Neural progenitor cell (in vitro differentiated cells): ENCODE results near the gene CSGALNACT2.

Experiments used
- CTCF ChIP-seq: fragments of 200-600 bp; sonication (generic); IDR thresholded peaks from 2 replicates; pipeline ENCODE4 v1.5.1; 2017; ENCODE audit warnings: antibody characterized with exemption, mild to moderate bottlenecking
- EZH2 ChIP-seq: fragments of 200-600 bp; sonication (generic); IDR thresholded peaks from 2 replicates; pipeline ENCODE4 v1.6.1; 2017; ENCODE audit warnings: antibody characterized with exemption, mild to moderate bottlenecking, moderate library complexity
- EZH2phosphoT487 ChIP-seq: fragments of 200-600 bp; sonication (generic); IDR thresholded peaks from 2 replicates; pipeline ENCODE4 v1.6.1; 2017; ENCODE audit warnings: antibody characterized with exemption

- TF ChIP-seq EZH2phosphoT487 (no peak), CTCF (no peak), EZH2 (no peak)
Measured at GRCh38 chr10:43099928-43100327, 38.3 kb upstream of the CSGALNACT2 start.
